H9 (cell line): ENCODE results near the gene DOCK9. TPM values are rescaled to one million over a fixed set of nuclear protein-coding genes. Genes with fewer than 3 reads are reported as not detected.

Experiments
- DNase-seq: peaks from one replicate; pipeline ENCODE4 v3.0.0-alpha.2; 2017
- H2AFZ ChIP-seq: one replicate; pipeline ENCODE4 v1.6.1; 2013; ENCODE audit warnings: mild to moderate bottlenecking, low read length, control low read depth, moderate library complexity
- H2AK5ac ChIP-seq: 2 replicates; pipeline ENCODE4 v1.6.1; 2013; ENCODE audit warnings: low read length, control low read depth, mixed read lengths; ENCODE audit not compliant: insufficient read length
- H2BK120ac ChIP-seq: one replicate; pipeline ENCODE4 v1.6.1; 2013; ENCODE audit warnings: low read depth, mild to moderate bottlenecking, low read length, control low read depth, inconsistent platforms; ENCODE audit not compliant: poor library complexity, severe bottlenecking
- H2BK12ac ChIP-seq: 2 replicates; pipeline ENCODE4 v1.6.1; 2013; ENCODE audit warnings: low read length, control low read depth, mixed read lengths, low read depth; ENCODE audit not compliant: insufficient read length
- H2BK15ac ChIP-seq: 2 replicates; pipeline ENCODE4 v1.6.1; 2013; ENCODE audit warnings: low read depth, low read length, control low read depth
- H2BK20ac ChIP-seq: one replicate; pipeline ENCODE4 v1.6.1; 2013; ENCODE audit warnings: low read depth, mild to moderate bottlenecking, low read length, control low read depth, inconsistent platforms; ENCODE audit not compliant: poor library complexity, severe bottlenecking
- H2BK5ac ChIP-seq: 2 replicates; pipeline ENCODE4 v1.6.1; 2013; ENCODE audit warnings: low read length, control low read depth, mixed read lengths; ENCODE audit not compliant: insufficient read length
- H3K14ac ChIP-seq: 2 replicates; pipeline ENCODE4 v1.6.1; 2013; ENCODE audit warnings: low read length, control low read depth; ENCODE audit not compliant: insufficient read depth
- H3K18ac ChIP-seq: 2 replicates; pipeline ENCODE4 v1.6.1; 2013; ENCODE audit warnings: low read depth, mild to moderate bottlenecking, mixed read lengths, low read length, control low read depth; ENCODE audit not compliant: insufficient read length
- H3K23ac ChIP-seq: 2 replicates; pipeline ENCODE4 v1.6.1; 2013; ENCODE audit warnings: low read length, control low read depth, mixed read lengths, low read depth; ENCODE audit not compliant: insufficient read length
- H3K23me2 ChIP-seq: 2 replicates; pipeline ENCODE4 v1.6.1; 2013; ENCODE audit warnings: low read depth, mild to moderate bottlenecking, mixed read lengths, low read length, control low read depth; ENCODE audit not compliant: insufficient read length, poor library complexity, severe bottlenecking
- H3K27ac ChIP-seq: 2 replicates; pipeline ENCODE4 v1.5.1; 2013; ENCODE audit warnings: low read length, control low read depth, mixed read lengths, low read depth; ENCODE audit not compliant: insufficient read length
- H3K27me3 ChIP-seq: 2 replicates; pipeline ENCODE4 v1.6.1; 2013; ENCODE audit warnings: low read length, control low read depth, inconsistent platforms; ENCODE audit not compliant: insufficient read depth
- H3K4ac ChIP-seq: 2 replicates; pipeline ENCODE4 v1.6.1; 2013; ENCODE audit warnings: low read depth, mild to moderate bottlenecking, control low read depth, inconsistent platforms, low read length, moderate library complexity
- H3K4me1 ChIP-seq: 2 replicates; pipeline ENCODE4 v1.6.1; 2013; ENCODE audit warnings: low read length, control low read depth, inconsistent platforms; ENCODE audit not compliant: insufficient read depth
- H3K4me2 ChIP-seq: 2 replicates; pipeline ENCODE4 v1.6.1; 2013; ENCODE audit warnings: low read length, control low read depth, mixed read lengths; ENCODE audit not compliant: insufficient read length, insufficient read depth
- H3K56ac ChIP-seq: 2 replicates; pipeline ENCODE4 v1.6.1; 2013; ENCODE audit warnings: low read depth, mild to moderate bottlenecking, mixed read lengths, low read length, control low read depth; ENCODE audit not compliant: insufficient read length
- H3K79me1 ChIP-seq: 2 replicates; pipeline ENCODE4 v1.6.1; 2013; ENCODE audit warnings: low read depth, mild to moderate bottlenecking, moderate library complexity, low read length, control low read depth, inconsistent platforms; ENCODE audit not compliant: insufficient read depth, poor library complexity, severe bottlenecking
- H3K79me2 ChIP-seq: 2 replicates; pipeline ENCODE4 v1.6.1; 2013; ENCODE audit warnings: low read length, control low read depth, inconsistent platforms; ENCODE audit not compliant: insufficient read depth
- H3K9ac ChIP-seq: 2 replicates; pipeline ENCODE4 v1.6.1; 2013; ENCODE audit warnings: low read length, control low read depth, mixed read lengths; ENCODE audit not compliant: insufficient read length; ENCODE audit errors: extremely low read depth
- H3K9me3 ChIP-seq: one replicate; pipeline ENCODE4 v1.6.1; 2013; ENCODE audit warnings: low read depth, low read length, inconsistent platforms; ENCODE audit not compliant: control insufficient read depth
- H3T11ph ChIP-seq: one replicate; pipeline ENCODE4 v1.6.1; 2013; ENCODE audit warnings: mild to moderate bottlenecking, low read length, control low read depth, inconsistent platforms
- H4K20me1 ChIP-seq: one replicate; pipeline ENCODE4 v1.6.1; 2013; ENCODE audit not compliant: control insufficient read depth, insufficient read length, insufficient read depth
- H4K5ac ChIP-seq: 2 replicates; pipeline ENCODE4 v1.6.1; 2013; ENCODE audit warnings: low read depth, mild to moderate bottlenecking, mixed read lengths, low read length, control low read depth; ENCODE audit not compliant: insufficient read length
- H4K8ac ChIP-seq: replicated peaks from 2 replicates; pipeline ENCODE4 v1.6.1; 2013; ENCODE audit warnings: low read length, control low read depth, mixed read lengths, low read depth; ENCODE audit not compliant: insufficient read length
- H4K91ac ChIP-seq: 2 replicates; pipeline ENCODE4 v1.6.1; 2013; ENCODE audit warnings: low read depth, mild to moderate bottlenecking, moderate library complexity, mixed read lengths, low read length, control low read depth; ENCODE audit not compliant: insufficient read length
- H3K27ac Mint-ChIP-seq, 3 experiments: 2 replicates in 2 of 3; 3 replicates in 1 of 3; pipeline ENCODE4 v1.8.0; 2020 to 2021; ENCODE audit warnings: mixed read lengths in 3 of 3, mild to moderate bottlenecking in 1 of 3, moderate library complexity in 1 of 3
- H3K27me3 Mint-ChIP-seq: 2 replicates; pipeline ENCODE4 v1.8.0; 2021; ENCODE audit warnings: low read depth, mild to moderate bottlenecking, moderate library complexity, mixed read lengths
- H3K36me3 Mint-ChIP-seq, 3 experiments: 2 replicates in 2 of 3; 3 replicates in 1 of 3; pipeline ENCODE4 v1.8.0; 2020 to 2021; ENCODE audit warnings: low read depth in 3 of 3, mixed read lengths in 3 of 3; ENCODE audit not compliant: insufficient read depth in 1 of 3
- H3K4me1 Mint-ChIP-seq, 2 experiments: 2 replicates each; pipeline ENCODE4 v1.8.0; 2020; ENCODE audit warnings: mixed read lengths in 2 of 2
- H3K4me3 Mint-ChIP-seq, 2 experiments: 2 replicates in 1 of 2; 3 replicates in 1 of 2; pipeline ENCODE4 v1.8.0; 2020 to 2021; ENCODE audit warnings: mild to moderate bottlenecking in 2 of 2, mixed read lengths in 2 of 2, moderate library complexity in 1 of 2
- H3K9me3 Mint-ChIP-seq, 2 experiments: 2 replicates in 1 of 2; 3 replicates in 1 of 2; pipeline ENCODE4 v1.8.0; 2020; ENCODE audit warnings: mild to moderate bottlenecking in 2 of 2, mixed read lengths in 2 of 2, moderate library complexity in 1 of 2
- WGBS: extraction: QIAGEN DNeasy Blood & Tissue Kit; methylation state at CpG from one replicate; pipeline ENCODE4 v1.1.7; 2013; ENCODE audit warnings: missing lambda C conversion rate, low lambda C conversion rate, mixed read lengths; ENCODE audit not compliant: insufficient read length; ENCODE audit errors: extremely low coverage; 5-methylcytosine and 5-hydroxymethylcytosine counted together
- total RNA-seq: library from RNA; stranded (reverse); gene quantifications from 2 replicates; pipeline ENCODE4 v1.2.1, GENCODE V29; 2021
- TF ChIP-seq, protein P1 (sequence below): fragments of 200-600 bp; sonication (generic); conservative IDR thresholded peaks from 3 replicates; pipeline ENCODE4 v1.8.0; 2021; ENCODE audit warnings: antibody characterized with exemption, mild to moderate bottlenecking

DOCK9 gene
- total RNA-seq, 1 experiment from 2014 or later, result 23.0 TPM

DNA sequence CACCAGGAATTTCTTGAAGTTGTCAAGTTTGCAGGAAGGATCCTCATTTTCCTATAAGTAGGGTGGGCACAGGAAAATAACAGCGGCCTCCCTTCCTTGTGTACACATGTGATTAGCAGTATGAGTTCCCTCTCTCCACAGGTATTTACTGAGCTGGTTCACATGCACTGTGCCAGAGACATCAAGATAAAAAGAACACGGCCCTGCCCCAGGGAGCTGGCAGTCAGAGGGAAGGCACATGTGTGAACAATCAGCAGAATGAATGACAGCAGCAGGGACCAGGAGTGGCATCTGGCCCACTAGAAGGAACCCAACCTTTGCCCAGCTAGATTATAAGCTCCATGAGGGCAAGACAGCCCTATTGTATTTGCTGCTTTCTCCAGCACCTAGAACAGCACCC lies 13.9 kb downstream of the DOCK9 start:
- H3K9ac ChIP-seq, result no peak overlapping the region
- Mint-ChIP-seq H3K4me3 (no peak overlapping the region), H3K27me3 (no peaks in the 10 kb centered on the region), H3K4me1 (peaks cover 9 to 15% of the 10 kb centered on the region in 2 experiments), H3K36me3 (no peaks in the 10 kb centered on the region; a peak in 2 of 7 replicates), H3K27ac (peak overlapping the region in 1 of 3 experiments; percentile 49; a peak in 1 of 7 replicates), H3K9me3 (no peaks in the 10 kb centered on the region)
- no peak for DNase-seq
- no CpG with 5 or more reads among the region's 2 CpGs for WGBS
- H2BK120ac ChIP-seq, result no peak overlapping the region
- H2AK5ac ChIP-seq, result no peak overlapping the region
- H4K5ac ChIP-seq, result no peak overlapping the region
- H3K79me1 ChIP-seq, result no peaks in the 10 kb centered on the region
- H3K4ac ChIP-seq, result no peak overlapping the region
- H2AFZ ChIP-seq, result no peak overlapping the region
- no peak overlapping the region for H3K18ac ChIP-seq
- H3K79me2 ChIP-seq, result no peaks in the 10 kb centered on the region
- no peak overlapping the region for H2BK12ac ChIP-seq
- H2BK20ac ChIP-seq, result no peak overlapping the region
- TF ChIP-seq, protein P1, sequence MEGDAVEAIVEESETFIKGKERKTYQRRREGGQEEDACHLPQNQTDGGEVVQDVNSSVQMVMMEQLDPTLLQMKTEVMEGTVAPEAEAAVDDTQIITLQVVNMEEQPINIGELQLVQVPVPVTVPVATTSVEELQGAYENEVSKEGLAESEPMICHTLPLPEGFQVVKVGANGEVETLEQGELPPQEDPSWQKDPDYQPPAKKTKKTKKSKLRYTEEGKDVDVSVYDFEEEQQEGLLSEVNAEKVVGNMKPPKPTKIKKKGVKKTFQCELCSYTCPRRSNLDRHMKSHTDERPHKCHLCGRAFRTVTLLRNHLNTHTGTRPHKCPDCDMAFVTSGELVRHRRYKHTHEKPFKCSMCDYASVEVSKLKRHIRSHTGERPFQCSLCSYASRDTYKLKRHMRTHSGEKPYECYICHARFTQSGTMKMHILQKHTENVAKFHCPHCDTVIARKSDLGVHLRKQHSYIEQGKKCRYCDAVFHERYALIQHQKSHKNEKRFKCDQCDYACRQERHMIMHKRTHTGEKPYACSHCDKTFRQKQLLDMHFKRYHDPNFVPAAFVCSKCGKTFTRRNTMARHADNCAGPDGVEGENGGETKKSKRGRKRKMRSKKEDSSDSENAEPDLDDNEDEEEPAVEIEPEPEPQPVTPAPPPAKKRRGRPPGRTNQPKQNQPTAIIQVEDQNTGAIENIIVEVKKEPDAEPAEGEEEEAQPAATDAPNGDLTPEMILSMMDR, result no peak
- no peak overlapping the region for H3T11ph ChIP-seq
- no peaks in the 10 kb centered on the region for H3K27me3 ChIP-seq
- no peak overlapping the region for H4K8ac ChIP-seq
- 0 out of 2 replicates have a peak, but pooled peaks cover 2% of the 10 kb centered on the region for H3K4me1 ChIP-seq
- no peak overlapping the region for H3K56ac ChIP-seq
- no peaks in the 10 kb centered on the region for H4K20me1 ChIP-seq
- no peak overlapping the region for H4K91ac ChIP-seq
- no peak overlapping the region for H3K27ac ChIP-seq
- H3K4me2 ChIP-seq, result no peak overlapping the region
- H2BK15ac ChIP-seq, result no peak overlapping the region
- no peak overlapping the region for H3K14ac ChIP-seq
- no peaks in the 10 kb centered on the region for H3K9me3 ChIP-seq
- no peak overlapping the region for H2BK5ac ChIP-seq
- H3K23ac ChIP-seq, result no peak overlapping the region
- no peaks in the 10 kb centered on the region for H3K23me2 ChIP-seq
